Keratinocyte (primary cell): Measurements from ENCODE around the gene CHN2. TPM values are rescaled to one million over a fixed set of nuclear protein-coding genes. Genes with fewer than 3 reads are reported as not detected.

ENCODE experiments used
- DNase-seq: peaks from one replicate; pipeline ENCODE4 v3.0.0-alpha.2; 2011; ENCODE audit warnings: low read depth, missing footprints, low spot score
- FAIRE-seq: peaks from 2 replicates; lab custom pipeline; 2011; peaks lifted over from hg19 to GRCh38; lab: Jason Lieb, UNC
- H2AFZ ChIP-seq: 2 replicates; pipeline ENCODE4 v1.6.0; 2012; ENCODE audit warnings: low read length, control low read depth, inconsistent platforms; ENCODE audit not compliant: control insufficient read depth
- H3K27ac ChIP-seq: 2 replicates; pipeline ENCODE4 v1.5.1; 2011; ENCODE audit warnings: low read length; ENCODE audit not compliant: control insufficient read depth, insufficient read depth
- H3K27me3 ChIP-seq: 3 replicates; pipeline ENCODE4 v1.6.0; 2011; ENCODE audit warnings: low read length; ENCODE audit not compliant: control insufficient read depth, insufficient read depth; ENCODE audit errors: extremely low read depth
- H3K36me3 ChIP-seq, 2 experiments: 2 replicates in 1 of 2; 3 replicates in 1 of 2; pipeline ENCODE4 v1.5.1; 2011; ENCODE audit warnings: low read length in 2 of 2, mild to moderate bottlenecking in 1 of 2; ENCODE audit not compliant: control insufficient read depth in 2 of 2, insufficient read depth in 2 of 2; ENCODE audit errors: extremely low read depth in 1 of 2
- H3K4me1 ChIP-seq: 3 replicates; pipeline ENCODE4 v1.5.1; 2011; ENCODE audit warnings: low read length; ENCODE audit not compliant: control insufficient read depth, insufficient read depth; ENCODE audit errors: extremely low read depth
- H3K4me2 ChIP-seq: 3 replicates; pipeline ENCODE4 v1.6.0; 2011; ENCODE audit warnings: low read depth, low read length; ENCODE audit not compliant: control insufficient read depth, insufficient read depth; ENCODE audit errors: extremely low read depth
- H3K4me3 ChIP-seq, 3 experiments: fragments of 200-600 bp in 1 of 3; sonication (generic) in 1 of 3; 2 replicates in 2 of 3; 3 replicates in 1 of 3; pipeline ENCODE4 v1.5.1; 2011 to 2016; ENCODE audit warnings: low read length in 3 of 3, mild to moderate bottlenecking in 3 of 3, control low read depth in 2 of 3, inconsistent platforms in 1 of 3, low read depth in 1 of 3, mixed read lengths in 1 of 3, mixed run types in 1 of 3, moderate library complexity in 1 of 3; ENCODE audit not compliant: control insufficient read depth in 2 of 3, insufficient read depth in 2 of 3; ENCODE audit errors: extremely low read depth in 1 of 3
- H3K79me2 ChIP-seq: 2 replicates; pipeline ENCODE4 v1.6.0; 2012; ENCODE audit warnings: low read length; ENCODE audit not compliant: control insufficient read depth, insufficient read depth
- H3K9ac ChIP-seq: 3 replicates; pipeline ENCODE4 v1.6.0; 2011; ENCODE audit warnings: low read length; ENCODE audit not compliant: control insufficient read depth, insufficient read depth; ENCODE audit errors: extremely low read depth
- H3K9me1 ChIP-seq: 3 replicates; pipeline ENCODE4 v1.6.0; 2011; ENCODE audit warnings: low read length; ENCODE audit not compliant: control insufficient read depth, insufficient read depth; ENCODE audit errors: extremely low read depth
- H3K9me3 ChIP-seq: 2 replicates; pipeline ENCODE4 v1.5.1; 2012; ENCODE audit warnings: low read depth, low read length; ENCODE audit not compliant: control insufficient read depth
- H4K20me1 ChIP-seq: 3 replicates; pipeline ENCODE4 v1.6.0; 2011; ENCODE audit warnings: low read length; ENCODE audit not compliant: control insufficient read depth, insufficient read depth; ENCODE audit errors: extremely low read depth
- CTCF ChIP-seq, 3 experiments: IDR thresholded peaks in 1 of 3; conservative IDR thresholded peaks in 1 of 3; optimal IDR thresholded peaks in 1 of 3; 2 replicates in 2 of 3; 3 replicates in 1 of 3; pipeline versions ENCODE3 to v1.5.1; 2011; ENCODE audit warnings: low read length in 3 of 3, mild to moderate bottlenecking in 3 of 3, moderate library complexity in 2 of 3, control low read depth in 1 of 3, inconsistent platforms in 1 of 3; ENCODE audit not compliant: insufficient read depth in 2 of 3; ENCODE audit errors: extremely low read depth in 1 of 3
- EZH2 ChIP-seq: IDR thresholded peaks from one replicate; pipeline ENCODE4 v1.6.1; 2012; ENCODE audit warnings: inconsistent platforms, mild to moderate bottlenecking, low read length, moderate library complexity
- dilution Hi-C: fragments of 300-500 bp; cut with MboI; formaldehyde crosslinking; loops from one replicate; pipeline ENCODE4 v1.7.0; 2020; ENCODE audit warnings: low sequenced_read_pairs; ENCODE audit not compliant: extremely low pct_ligation_motif_present
- polyA plus RNA-seq, 5 experiments: library from polyadenylated mRNA; depleted of rRNA in 3 of 5; stranded (reverse) in 3 of 5; stranded (forward) in 1 of 5; unstranded in 1 of 5; fragments of >200 nt; gene quantifications; 1 replicate in 1 of 5; 2 replicates in 3 of 5; 3 replicates in 1 of 5; pipeline versions ENCODE4 v1.2.1 to v1.2.3, GENCODE V29; 2011 to 2012; ENCODE audit warnings: missing spikeins in 2 of 5, low read depth in 1 of 5, low replicate concordance in 1 of 5

CHN2 gene
- polyA plus RNA-seq, 1 donor (not counting 4 experiments of a cell fraction or from before 2014, with no cell fraction given) = 1.8 TPM

- Histone ChIP-seq H3K4me1 (peaks cover 10% of the 10 kb centered on the region), H3K27ac (no peak overlapping the region), H3K36me3 (no peaks in the 10 kb centered on the region), H3K79me2 (no peaks in the 10 kb centered on the region), H3K27me3 (no peaks in the 10 kb centered on the region), H3K4me2 (no peak overlapping the region), H3K4me3 (no peak overlapping the region), H3K9ac (no peak overlapping the region), H4K20me1 (no peaks in the 10 kb centered on the region), H3K9me3 (no peaks in the 10 kb centered on the region), H2AFZ (no peak overlapping the region), H3K9me1 (no peaks in the 10 kb centered on the region)
- FAIRE-seq = no peak
- TF ChIP-seq EZH2 (no peak), CTCF (optimal IDR thresholded peaks at IDR 0.05 in 1 of 3, IDR thresholded peaks at IDR 0.05 in 1 of 3, conservative IDR thresholded peaks at IDR 0.05 in 1 of 3; ENCODE audit: extremely low read depth in 1 of 3, insufficient read depth in 2 of 3, low read length in 3 of 3) (no peak)
- no peak for DNase-seq
- dilution Hi-C loops = no loop called here
These were observed 39.9 kb downstream of the CHN2 start for GRCh38 chr7:29234438-29234837.

- no peak for FAIRE-seq
- dilution Hi-C loops = no loop called here
- Histone ChIP-seq H3K9ac (no peak overlapping the region), H3K4me2 (no peak overlapping the region), H2AFZ (no peak overlapping the region), H3K9me3 (no peaks in the 10 kb centered on the region), H4K20me1 (no peaks in the 10 kb centered on the region), H3K9me1 (no peaks in the 10 kb centered on the region), H3K27ac (no peak overlapping the region), H3K27me3 (no peaks in the 10 kb centered on the region), H3K4me3 (no peak overlapping the region), H3K4me1 (peaks cover 10% of the 10 kb centered on the region), H3K79me2 (no peaks in the 10 kb centered on the region), H3K36me3 (no peaks in the 10 kb centered on the region)
- no peak for DNase-seq
- TF ChIP-seq EZH2 (no peak), CTCF (optimal IDR thresholded peaks at IDR 0.05 in 1 of 3, IDR thresholded peaks at IDR 0.05 in 1 of 3, conservative IDR thresholded peaks at IDR 0.05 in 1 of 3; ENCODE audit: extremely low read depth in 1 of 3, insufficient read depth in 2 of 3, low read length in 3 of 3) (no peak)
These were observed 41.6 kb downstream of the CHN2 start for GRCh38 chr7:29236071-29236580.
